ENCODE results near the gene STAMBPL1.

The STAMBPL1 gene

DNA sequence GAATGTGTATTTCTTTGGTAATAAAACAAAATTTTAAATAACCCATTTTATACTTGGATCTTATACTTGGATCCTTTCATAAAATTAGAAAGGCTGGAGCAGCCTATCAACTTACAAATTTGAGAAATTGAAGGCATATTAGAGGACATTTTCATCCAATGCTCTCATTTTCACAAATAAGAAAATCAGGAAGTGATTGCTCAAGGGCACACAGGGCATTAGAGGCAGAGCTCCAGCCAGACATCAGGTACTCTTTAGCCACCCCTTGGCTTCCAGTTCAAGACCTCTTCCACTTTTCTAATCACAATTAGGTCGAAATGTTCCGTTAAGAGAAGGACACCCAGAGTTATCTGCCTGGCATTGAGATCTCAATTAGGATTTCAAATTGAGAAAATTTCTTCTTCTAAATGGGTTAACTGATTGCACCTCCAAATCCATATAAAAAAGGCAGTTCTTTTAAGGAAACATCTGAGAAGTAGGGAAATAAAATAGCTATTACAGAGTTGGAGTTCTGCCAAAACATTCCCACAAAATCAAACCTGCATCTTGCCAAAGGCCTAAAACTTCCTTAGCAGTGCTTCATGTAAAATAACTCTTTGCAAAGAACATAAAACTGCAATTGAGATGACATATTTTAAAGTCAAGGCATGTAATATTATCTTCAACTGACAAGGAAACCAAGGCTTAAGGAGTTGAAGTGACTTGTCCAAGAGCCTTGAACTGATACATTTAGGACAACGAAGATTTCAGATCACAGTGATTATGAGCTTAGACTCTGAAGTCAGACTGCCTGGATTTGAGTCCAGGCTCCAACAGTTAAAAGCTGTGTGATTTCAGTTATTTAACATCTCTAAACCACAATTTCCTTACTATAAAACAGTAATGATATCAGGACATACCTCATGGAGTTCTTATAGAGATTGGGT, 70.1 kb downstream of the STAMBPL1 start:
- no peak for DNase-seq (ENCODE audit: low read depth in 2 of 2)

DNA sequence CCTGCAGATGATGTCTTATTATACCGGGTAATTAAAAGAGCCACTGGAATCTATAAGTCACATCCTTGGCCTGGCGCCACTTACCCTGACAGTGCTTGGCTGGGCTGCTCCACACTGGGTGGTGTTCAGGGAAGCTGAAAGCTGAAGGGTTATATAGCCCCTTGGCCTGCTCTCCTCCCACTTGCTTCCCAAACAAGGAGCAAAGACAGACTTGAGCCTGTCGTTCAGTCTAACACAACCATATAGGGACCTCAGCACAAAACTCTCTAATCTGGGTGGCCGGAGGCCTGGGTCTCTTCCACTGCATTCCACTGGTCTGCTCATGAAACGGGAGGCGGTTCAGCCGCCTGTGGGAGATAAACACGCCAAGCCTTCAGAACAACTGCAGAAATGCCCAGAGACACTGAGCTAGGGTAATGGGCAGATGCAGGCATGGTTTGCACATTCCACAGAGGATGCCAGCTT, 72.6 kb downstream of the STAMBPL1 start, which contains the start of gene ACTA2:
Gene ACTA2 (minus strand): TSS at position 127 of the 465 bp plus-strand sequence. CDS start 3,843 bp downstream, outside the sequence.
- no peak for DNase-seq (ENCODE audit: low read depth in 2 of 2)

DNA sequence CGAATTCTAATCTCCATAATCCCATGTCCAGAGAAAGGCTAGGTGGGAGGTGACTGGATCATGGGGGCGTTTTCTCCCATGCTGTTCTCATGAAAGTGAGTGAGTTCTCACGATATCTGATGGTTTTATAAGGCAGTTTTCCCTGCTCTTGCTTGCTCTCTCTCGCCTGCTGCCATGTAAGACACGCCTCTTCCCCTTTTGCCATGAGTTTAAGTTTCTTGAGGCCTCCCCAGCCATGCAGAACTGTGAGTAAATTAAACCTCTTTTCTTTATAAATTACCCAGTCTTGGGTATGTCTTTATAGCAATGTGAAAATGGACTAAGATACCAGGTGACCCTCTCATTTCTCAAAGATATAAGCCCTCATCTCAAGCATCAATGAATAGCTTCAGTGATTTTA, 73.6 kb downstream of the STAMBPL1 start:
- DNase-seq (ENCODE audit: low read depth in 2 of 2): no peak

DNA sequence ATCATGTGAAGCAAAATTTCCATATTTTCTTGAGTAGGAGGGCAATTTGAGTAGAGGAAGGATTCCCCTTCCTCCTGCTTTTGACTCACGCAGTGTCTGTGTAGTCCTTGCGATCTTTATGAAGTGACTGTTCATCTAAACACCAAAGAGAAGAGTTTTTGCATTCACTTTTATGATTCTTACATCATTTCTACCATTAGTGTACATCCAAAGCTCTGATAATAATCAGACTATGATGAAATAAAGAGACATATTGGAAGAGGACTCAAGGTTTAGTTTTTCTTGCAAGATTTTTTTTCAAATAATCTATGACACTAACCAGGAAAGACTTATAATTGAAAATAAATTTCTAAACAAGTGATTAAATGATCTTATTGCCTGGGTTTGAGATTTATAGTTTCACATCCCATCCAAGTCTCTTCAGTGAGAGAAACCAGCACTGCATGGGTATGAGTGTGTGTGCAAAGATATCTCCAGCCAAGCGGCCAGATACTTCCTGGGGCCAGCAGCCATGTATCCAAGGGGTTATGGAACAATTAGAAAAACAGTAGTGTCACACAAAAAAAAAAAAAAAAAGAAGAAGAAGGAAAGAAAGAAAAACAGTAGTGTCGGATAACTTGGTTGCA, 74.5 kb downstream of the STAMBPL1 start:
- no peak for DNase-seq (ENCODE audit: low read depth in 2 of 2)

DNA sequence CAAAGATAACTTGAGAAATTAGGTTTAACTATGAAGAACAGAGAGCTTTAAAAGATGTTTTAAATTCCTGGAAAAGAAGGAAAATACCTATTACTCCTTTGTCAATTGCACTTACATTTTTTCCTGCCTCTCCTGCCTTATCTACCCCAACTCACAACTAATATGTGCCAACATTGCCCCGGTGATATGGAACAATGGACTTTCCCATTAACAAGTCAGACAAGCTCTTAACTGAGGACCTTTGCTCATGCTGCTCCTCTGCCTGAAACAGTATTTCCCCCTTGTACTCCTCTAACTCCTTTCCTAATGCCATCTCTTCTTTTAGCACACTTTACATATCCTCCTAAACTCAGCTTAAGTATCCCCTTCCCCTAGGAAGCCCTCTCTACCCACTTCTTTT, 77.3 kb downstream of the STAMBPL1 start:
- DNase-seq (ENCODE audit: low read depth in 2 of 2): no peak

DNA sequence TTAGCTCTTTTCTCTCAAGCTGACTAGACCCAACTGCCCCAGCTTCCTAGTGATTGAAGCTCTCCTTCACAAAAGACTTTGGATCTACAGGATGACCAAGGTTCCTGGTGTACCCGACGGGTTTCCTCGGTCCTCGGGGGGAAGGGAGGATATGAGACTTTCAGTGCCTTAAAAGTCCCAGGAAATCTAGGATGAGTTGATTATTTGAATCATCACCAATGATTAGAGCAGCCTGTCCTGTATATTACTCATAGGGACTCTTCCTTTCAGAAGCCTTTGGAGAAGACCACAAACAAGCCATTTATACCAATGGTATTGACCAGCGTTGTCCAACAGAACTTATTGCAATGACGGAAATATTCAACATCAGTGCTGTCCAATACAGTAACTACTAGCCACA, 78.7 kb downstream of the STAMBPL1 start:
- DNase-seq (ENCODE audit: low read depth in 2 of 2): no peak

DNA sequence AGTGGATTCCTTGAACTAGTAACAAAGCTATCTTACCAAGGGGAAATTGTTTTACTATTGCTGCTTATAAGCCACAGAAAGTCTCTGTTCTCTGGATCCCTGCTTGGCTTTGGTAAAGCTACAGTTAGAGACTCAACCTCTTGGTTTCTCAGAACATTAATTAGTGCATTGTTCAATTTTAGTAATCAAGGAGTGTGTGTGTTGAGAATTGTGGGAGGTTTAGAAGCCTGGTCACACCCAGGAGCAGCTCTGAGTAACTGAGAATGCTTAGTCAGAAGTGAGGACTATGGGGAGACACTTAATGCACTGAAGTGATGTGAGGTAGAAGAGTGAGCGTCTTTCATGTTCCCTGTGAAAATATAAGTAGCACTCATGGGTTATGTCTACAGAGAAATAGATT, 80.8 kb downstream of the STAMBPL1 start:
- no peak for DNase-seq (ENCODE audit: low read depth in 2 of 2)

DNA sequence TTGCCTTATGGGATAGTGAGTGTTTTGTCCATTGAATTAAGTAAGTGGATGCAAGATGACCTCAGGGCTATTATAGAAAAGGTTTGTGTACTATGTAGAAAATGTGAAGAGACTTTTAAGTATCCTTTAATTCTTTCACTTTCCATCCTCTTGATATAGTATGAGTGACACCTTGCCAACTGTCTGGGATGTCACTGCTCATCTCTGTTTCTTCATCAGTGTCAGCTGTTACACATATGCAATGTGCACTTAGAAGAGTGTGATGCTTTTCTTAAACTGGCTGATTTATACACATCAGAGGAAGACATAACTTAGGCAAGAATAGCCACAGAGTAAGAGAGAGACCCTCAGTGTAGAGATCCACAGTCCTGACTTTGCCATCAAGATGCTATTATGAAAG, 81.2 kb downstream of the STAMBPL1 start:
- no peak for DNase-seq (ENCODE audit: low read depth in 2 of 2)

DNA sequence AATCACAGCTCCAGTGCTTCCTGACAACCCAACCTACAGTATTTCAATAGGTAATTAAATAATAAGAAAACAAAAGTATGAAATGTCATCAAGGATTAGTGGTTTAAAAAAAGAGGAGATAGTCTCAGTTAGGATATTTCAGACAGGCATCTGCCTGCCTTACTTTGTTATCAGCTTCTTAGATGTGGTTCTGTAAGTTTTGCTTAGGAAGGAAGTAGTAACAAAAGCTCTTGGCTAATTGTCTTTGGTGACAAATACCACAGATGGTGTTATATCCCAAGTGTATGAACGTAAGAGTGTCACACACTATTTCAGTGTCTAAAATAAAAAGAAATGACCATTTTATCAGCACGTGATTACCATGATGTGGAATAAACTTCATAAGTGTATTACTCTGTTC, 82.3 kb downstream of the STAMBPL1 start:
- no peak for DNase-seq (ENCODE audit: low read depth in 2 of 2)

DNA sequence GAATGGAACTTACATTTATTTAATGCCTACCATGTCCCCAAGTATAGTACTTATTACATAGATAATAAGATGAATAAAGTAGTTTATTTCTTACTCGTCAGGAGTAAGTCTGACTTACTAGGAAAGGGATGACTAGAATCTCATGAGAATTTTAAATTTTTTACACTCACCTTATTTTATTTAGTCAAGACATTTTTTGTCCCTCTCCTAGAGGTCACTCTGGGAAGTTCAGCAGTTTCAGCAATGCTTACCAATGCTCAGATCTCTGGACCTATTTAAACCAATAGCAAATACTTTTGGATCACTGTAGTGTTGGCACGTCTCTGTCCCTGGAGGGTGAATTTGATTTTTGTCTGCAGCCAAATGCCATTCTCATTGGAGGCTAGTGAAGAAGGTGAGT, 83.3 kb downstream of the STAMBPL1 start:
- no peak for DNase-seq (ENCODE audit: low read depth in 2 of 2)

DNA sequence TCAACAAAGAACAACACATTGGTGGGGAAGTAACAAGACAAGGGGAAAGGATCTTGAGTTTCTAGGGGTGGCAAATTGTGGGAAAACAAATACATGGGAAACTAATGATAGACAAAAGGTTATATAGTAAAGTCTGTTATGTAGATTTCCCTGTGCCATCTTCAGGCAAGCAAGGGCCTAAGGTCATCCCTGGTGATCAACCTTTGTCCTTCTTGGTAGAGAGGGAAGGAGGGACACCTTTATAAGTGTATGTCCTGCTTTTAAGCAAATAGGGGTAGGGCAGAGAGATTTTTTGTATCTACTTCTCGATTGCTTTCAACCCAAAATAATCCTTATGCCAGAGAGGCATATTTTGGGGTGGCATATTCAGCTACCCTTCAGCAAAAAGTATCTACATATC, 84.3 kb downstream of the STAMBPL1 start:
- no peak for DNase-seq (ENCODE audit: low read depth in 2 of 2)

DNA sequence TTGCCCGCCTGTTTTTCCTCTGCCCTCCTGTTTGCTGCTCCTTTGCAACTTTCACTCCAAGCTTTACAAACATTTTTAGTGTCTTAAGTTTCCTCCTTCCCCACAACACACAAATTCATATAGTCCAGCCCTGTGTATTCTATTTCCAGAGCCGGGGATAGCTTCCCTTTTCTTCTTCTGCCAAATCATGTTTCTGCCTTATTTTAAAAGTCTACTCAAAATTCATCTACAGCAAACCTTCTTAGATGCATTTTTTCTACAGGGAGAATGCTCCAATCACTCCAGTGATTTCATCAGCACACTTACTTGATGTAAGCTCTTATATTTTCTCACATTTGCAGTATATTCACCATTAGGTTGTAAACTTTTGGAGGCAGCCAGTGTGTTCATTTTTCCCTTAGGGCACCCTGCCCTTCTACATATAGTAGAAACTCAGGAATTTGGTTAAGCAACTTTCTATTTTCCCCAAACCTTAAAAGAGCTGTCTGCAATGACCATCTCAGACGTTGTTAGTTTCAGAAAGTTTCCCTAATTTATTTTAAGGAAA, 84.9 kb downstream of the STAMBPL1 start:
- no peak for DNase-seq (ENCODE audit: low read depth in 2 of 2)

DNA sequence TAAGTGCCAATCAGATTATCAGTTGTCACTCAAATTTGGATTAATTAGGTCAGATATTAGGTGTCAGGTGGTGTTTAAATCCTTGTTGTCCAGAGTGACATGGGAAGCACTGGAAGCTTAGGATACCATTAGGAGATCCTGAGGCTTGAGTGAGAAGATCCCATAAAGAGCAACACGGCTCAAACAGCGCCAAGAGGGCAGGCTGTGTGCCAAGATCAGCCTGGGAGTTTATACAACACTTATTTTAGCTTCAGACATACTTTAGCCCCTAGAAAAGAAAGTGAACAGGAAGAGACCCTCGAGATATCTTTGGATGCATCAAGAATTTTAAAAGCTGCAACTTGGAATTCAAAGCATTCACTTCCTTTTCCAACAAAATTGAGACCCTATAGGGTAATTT, 86.8 kb downstream of the STAMBPL1 start:
- DNase-seq (ENCODE audit: low read depth in 2 of 2): no peak

DNA sequence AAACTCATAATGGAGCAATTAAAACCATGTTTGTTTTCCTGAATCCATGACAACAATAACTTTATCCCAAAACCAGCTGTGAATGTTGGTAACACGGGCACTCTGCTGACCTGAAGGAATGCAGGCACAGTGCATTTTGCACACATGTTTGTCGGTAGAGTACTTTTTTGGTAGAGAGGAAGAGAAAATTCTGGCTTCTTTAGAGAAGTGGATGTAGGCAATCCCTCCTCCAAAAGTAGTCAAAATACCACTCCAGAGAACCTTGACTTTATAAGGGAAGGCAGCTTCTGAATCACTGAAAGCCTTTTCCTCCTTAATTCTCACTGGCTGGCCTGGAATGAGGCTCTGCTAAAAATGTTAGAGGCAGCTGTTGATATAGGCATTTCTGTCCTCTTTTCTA, 88.3 kb downstream of the STAMBPL1 start:
- no peak for DNase-seq (ENCODE audit: low read depth in 2 of 2)

DNA sequence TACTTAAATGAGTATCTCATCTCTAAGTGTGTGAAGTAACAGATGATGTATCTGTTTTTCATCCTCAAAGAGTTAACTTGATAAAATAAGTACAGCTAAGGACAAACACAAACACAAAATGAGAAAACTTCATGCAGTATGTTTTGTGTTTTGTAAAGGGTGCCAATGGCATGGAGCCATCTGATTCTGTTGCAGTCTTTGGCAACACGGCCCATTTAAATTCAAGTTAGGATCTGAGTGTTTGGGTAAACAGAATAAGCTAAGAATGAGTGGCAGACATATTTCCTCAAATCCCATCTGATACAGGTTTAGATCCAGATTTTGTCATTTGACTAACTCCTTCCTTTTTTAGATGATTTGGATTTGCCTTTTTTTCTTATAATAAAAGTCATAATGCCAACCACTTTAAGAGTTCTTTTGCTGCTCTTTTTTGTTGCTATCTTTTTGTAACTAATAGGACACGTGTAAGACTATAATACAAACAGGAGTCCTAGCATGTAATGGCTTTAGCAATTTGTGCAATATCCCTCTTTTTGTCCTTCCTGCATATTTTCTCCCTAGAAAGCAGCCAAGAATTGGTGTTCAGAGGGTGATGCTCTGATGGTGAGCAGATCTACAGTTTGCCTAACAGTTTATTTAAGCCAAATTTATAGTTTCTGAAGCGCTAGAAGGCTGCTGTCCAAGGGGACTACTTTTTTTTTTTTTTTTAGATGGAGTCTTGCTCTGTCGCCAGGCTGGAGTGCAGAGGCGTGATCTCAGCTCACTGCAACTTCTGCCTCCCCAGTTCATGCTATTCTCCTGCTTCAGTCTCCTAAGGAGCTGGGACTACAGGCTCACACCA, 91.4 kb downstream of the STAMBPL1 start:
- DNase-seq (ENCODE audit: low read depth in 2 of 2): no peak
